ENCODE data around the gene B3GNT5. TPM values are rescaled to one million over a fixed set of nuclear protein-coding genes. Genes with fewer than 3 reads are reported as not detected.

The B3GNT5 gene
- total and polyA plus RNA-seq, 10 of the 15 experiments (the other 5 are each of a cell fraction or from before 2014, with no cell fraction given): 0.24 to 1.1 (median 0.48) TPM

- no peak for TF ChIP-seq IKZF2 (IDR thresholded peaks at IDR 0.05)
Observed at GRCh38 chr3:183220828-183221227, 32.2 kb upstream of the B3GNT5 start (continued).

- DNase-seq (ENCODE audit: low read depth, low spot score): no peak
- Histone ChIP-seq H3K4me3 (no peak overlapping the region), H2AFZ (ENCODE audit: control insufficient read depth, low read depth, low read length) (no peak overlapping the region), H3K9ac (ENCODE audit: control insufficient read depth, insufficient read depth, low read length) (no peak overlapping the region), H4K20me1 (ENCODE audit: control insufficient read depth, insufficient read depth) (no peaks in the 10 kb centered on the region), H3K36me3 (ENCODE audit: control insufficient read depth in 2 of 2, insufficient read depth in 2 of 2, low read length in 1 of 2) (no peaks in the 10 kb centered on the region), H3K9me3 (replicated peaks; ENCODE audit: control insufficient read depth, insufficient read depth, low read length) (no peaks in the 10 kb centered on the region), H3K4me1 (ENCODE audit: control insufficient read depth, insufficient read depth, low read length) (no peaks in the 10 kb centered on the region), H3K4me2 (ENCODE audit: control insufficient read depth, insufficient read depth) (no peak overlapping the region), H3K27ac (ENCODE audit: control insufficient read depth, insufficient read depth) (no peak overlapping the region), H3K27me3 (replicated peaks in 1 of 2; ENCODE audit: control insufficient read depth in 2 of 2, insufficient read depth in 2 of 2, low read length in 1 of 2) (0 out of 4 replicates have a peak, but pooled peaks cover 0 to 3% of the 10 kb centered on the region in 2 experiments), H3K79me2 (ENCODE audit: control insufficient read depth, insufficient read depth, low read length) (no peaks in the 10 kb centered on the region)
- SMC1A ChIA-PET (ENCODE audit: uncharacterized antibody, unreplicated experiment): no interaction called here
- in situ Hi-C loops (cut with MboI) (no loop called here), intact Hi-C loops (cut with micrococcal nuclease; ENCODE audit: unreplicated experiment) (no loop called here)
- FAIRE-seq: no peak
- TF ChIP-seq TBL1XR1 (IDR thresholded peaks at IDR 0.05; ENCODE audit: low read depth, low read length) (no peak), ZNF217 (IDR thresholded peaks at IDR 0.05) (no peak), RAD21 (IDR thresholded peaks at IDR 0.05; ENCODE audit: insufficient read depth, low read depth, low read length) (no peak)
- RAD21 ChIA-PET (ENCODE audit: unreplicated experiment): interaction anchor here (1.3 kb wide), 1 partner anchor 38 kb away, joined by 3 read pairs; no protein-coding TSS in a partner anchor
- no TSS peak for BruUV-seq (replicated peaks)
- POLR2A ChIA-PET: no interaction called here
- CTCF ChIA-PET: interaction anchor here (0.7 to 0.8 kb wide), 2 partner anchors 15 to 38 kb away, joined by 3 read pairs; no protein-coding TSS in a partner anchor
- ATAC-seq: no peak
- WGBS (ENCODE audit: insufficient coverage, insufficient replicate concordance, low lambda C conversion rate, missing lambda C conversion rate): 59% methylated on average over 3 of the region's 3 CpGs
Observed at GRCh38 chr3:183222631-183223235, 30.3 kb upstream of the B3GNT5 start.
